ENCODE measurements around the gene SUN2. TPM values are rescaled to one million over a fixed set of nuclear protein-coding genes. Genes with fewer than 3 reads are reported as not detected.
A peak's percentile ranks its signal among the peaks of the same experiment; 100 is the strongest.

SUN2 gene
- total and polyA plus RNA-seq, 7 donors = 57.6 to 152 (median 101) TPM

GRCh38 chr22:38718414-38718813, 37.4 kb downstream of the SUN2 start:
- Histone ChIP-seq H3K9me3 (no peaks in the 10 kb centered on the region), H3K36me3 (ENCODE audit: insufficient read depth in 1 of 2, low read depth in 1 of 2) (peaks cover 0 to 70% of the 10 kb centered on the region in 2 donors), H3K27ac (peak overlapping the region; percentile 36), H3K4me1 (peaks cover 31% of the 10 kb centered on the region), H3K27me3 (ENCODE audit: insufficient read depth in 3 of 3, low read length in 2 of 3) (no peaks in the 10 kb centered on the region), H3K4me3 (no peak overlapping the region)
- 34 to 40% (median 35%) methylated on average over 6 of the region's 6 CpGs for WGBS, 3 donors
- ATAC-seq = peak; percentile 89 to 96 (median 94)
- intact Hi-C loops (cut with DNase I) = no loop called here
- TF ChIP-seq CTCF (IDR thresholded peaks at IDR 0.05) = peak; percentile 62
- DNase-seq = peak; percentile 69 to 79

GRCh38 chr22:38717244-38717643, 38.6 kb downstream of the SUN2 start:
- no peak for TF ChIP-seq CTCF (IDR thresholded peaks at IDR 0.05)
- H3K27me3 ChIP-seq (ENCODE audit: insufficient read depth in 3 of 3, low read length in 2 of 3) = no peaks in the 10 kb centered on the region
- peaks cover 0 to 67% of the 10 kb centered on the region in 2 donors for H3K36me3 ChIP-seq (ENCODE audit: insufficient read depth in 1 of 2, low read depth in 1 of 2)
- H3K4me1 ChIP-seq = peaks cover 38% of the 10 kb centered on the region
- no peak overlapping the region for H3K27ac ChIP-seq
- ATAC-seq (no peak), DNase-seq (peak in 1 of 2 donors; percentile 7)
- no peaks in the 10 kb centered on the region for H3K9me3 ChIP-seq
- no peak overlapping the region for H3K4me3 ChIP-seq
- intact Hi-C loops (cut with DNase I) = no loop called here
- WGBS, 3 donors = 83 to 88% (median 88%) methylated on average over 6 of the region's 6 CpGs

- no peak for TF ChIP-seq CTCF (IDR thresholded peaks at IDR 0.05)
- no peaks in the 10 kb centered on the region for H3K27me3 ChIP-seq (ENCODE audit: insufficient read depth in 3 of 3, low read length in 2 of 3)
- WGBS, 3 donors = 89 to 98% (median 90%) methylated on average over 9 of the region's 9 CpGs
- DNase-seq = peak in 1 of 2 donors; percentile 34
- intact Hi-C loops (cut with DNase I) = no loop called here
- peaks cover 0 to 63% of the 10 kb centered on the region in 2 donors for H3K36me3 ChIP-seq (ENCODE audit: insufficient read depth in 1 of 2, low read depth in 1 of 2)
- H3K27ac ChIP-seq = no peak overlapping the region
- no peaks in the 10 kb centered on the region for H3K9me3 ChIP-seq
- H3K4me1 ChIP-seq = peaks cover 41% of the 10 kb centered on the region
- H3K4me3 ChIP-seq = no peak overlapping the region
- no peak for ATAC-seq
Measured at GRCh38 chr22:38716826-38717225, 39.0 kb downstream of the SUN2 start.

GRCh38 chr22:38716271-38716670, 39.5 kb downstream of the SUN2 start:
- H3K27ac ChIP-seq = no peak overlapping the region
- intact Hi-C loops (cut with DNase I) = no loop called here
- no peaks in the 10 kb centered on the region for H3K9me3 ChIP-seq
- 91 to 96% (median 92%) methylated on average over 10 of the region's 10 CpGs for WGBS, 3 donors
- H3K36me3 ChIP-seq (ENCODE audit: insufficient read depth in 1 of 2, low read depth in 1 of 2) = peaks cover 0 to 59% of the 10 kb centered on the region in 2 donors
- H3K4me3 ChIP-seq = no peak overlapping the region
- ATAC-seq = no peak
- no peak for DNase-seq
- no peaks in the 10 kb centered on the region for H3K27me3 ChIP-seq (ENCODE audit: insufficient read depth in 3 of 3, low read length in 2 of 3)
- H3K4me1 ChIP-seq = peaks cover 41% of the 10 kb centered on the region
- no peak for TF ChIP-seq CTCF (IDR thresholded peaks at IDR 0.05)

GRCh38 chr22:38715852-38716251, 39.9 kb downstream of the SUN2 start:
- intact Hi-C loops (cut with DNase I) = no loop called here
- no peak for DNase-seq
- WGBS, 3 donors = 92 to 96% (median 92%) methylated on average over 15 of the region's 15 CpGs

More at GRCh38 chr22:38715852-38716251, 39.9 kb downstream of the SUN2 start:
- Histone ChIP-seq H3K27ac (no peak overlapping the region), H3K4me1 (peaks cover 41% of the 10 kb centered on the region), H3K4me3 (no peak overlapping the region), H3K27me3 (ENCODE audit: insufficient read depth in 3 of 3, low read length in 2 of 3) (no peaks in the 10 kb centered on the region), H3K9me3 (no peaks in the 10 kb centered on the region), H3K36me3 (ENCODE audit: insufficient read depth in 1 of 2, low read depth in 1 of 2) (peaks cover 0 to 59% of the 10 kb centered on the region in 2 donors)
- ATAC-seq = no peak
- TF ChIP-seq CTCF (IDR thresholded peaks at IDR 0.05) = no peak

Data from psoas muscle (tissue), 8 donors.